CD8-positive, alpha-beta memory T cell (primary cell): ENCODE measurements around the gene C1orf198. TPM values are rescaled to one million over a fixed set of nuclear protein-coding genes. Genes with fewer than 3 reads are reported as not detected.
A peak's percentile ranks its signal among the peaks of the same experiment; 100 is the strongest.

ENCODE experiments used
- CTCF ChIA-PET: fragments of 350-600 bp; sonication (Branson Sonifier 250); formaldehyde crosslinking; loops from one replicate; lab custom pipeline; 2021; ENCODE audit warnings: antibody characterized with exemption; lab: Charles Lee
- POLR2A ChIA-PET: fragments of 350-600 bp; sonication (Branson Sonifier 250); formaldehyde crosslinking; loops from one replicate; lab custom pipeline; 2021; ENCODE audit warnings: antibody characterized with exemption; lab: Charles Lee
- DNase-seq, 5 donors: peaks; one replicate each; pipeline versions ENCODE4 v3.0.0 to v3.0.0-alpha.2; 2020 to 2022; ENCODE audit warnings: mixed read lengths in 1 of 5
- H3K27ac ChIP-seq: one replicate; pipeline ENCODE4 v1.7.0; 2013; ENCODE audit warnings: low read depth, mild to moderate bottlenecking, low read length, moderate library complexity
- H3K27me3 ChIP-seq: 2 replicates; pipeline ENCODE4 v1.7.0; 2013; ENCODE audit warnings: low read length, mild to moderate bottlenecking; ENCODE audit not compliant: insufficient read depth, poor library complexity, severe bottlenecking
- H3K36me3 ChIP-seq: 2 replicates; pipeline ENCODE4 v1.7.0; 2013; ENCODE audit warnings: mild to moderate bottlenecking, low read length, moderate library complexity; ENCODE audit not compliant: insufficient read depth
- H3K4me1 ChIP-seq: 2 replicates; pipeline ENCODE4 v1.7.0; 2013; ENCODE audit warnings: mild to moderate bottlenecking, low read length, moderate library complexity; ENCODE audit not compliant: insufficient read depth
- H3K4me3 ChIP-seq: 2 replicates; pipeline ENCODE4 v1.7.0; 2013; ENCODE audit warnings: mild to moderate bottlenecking, low read length
- H3K9me3 ChIP-seq: 2 replicates; pipeline ENCODE4 v1.7.0; 2013; ENCODE audit warnings: mild to moderate bottlenecking, low read length
- H3K27ac Mint-ChIP-seq, 8 donors: one replicate each; pipeline ENCODE4 v1.8.0; 2020 to 2021; ENCODE audit warnings: mixed read lengths in 8 of 8, mild to moderate bottlenecking in 6 of 8, inconsistent platforms in 3 of 8, moderate library complexity in 3 of 8
- H3K27me3 Mint-ChIP-seq, 2 donors: one replicate each; pipeline ENCODE4 v1.8.0; 2020 to 2021; ENCODE audit warnings: mixed read lengths in 2 of 2, mild to moderate bottlenecking in 1 of 2, moderate library complexity in 1 of 2
- H3K36me3 Mint-ChIP-seq, 3 donors: one replicate each; pipeline ENCODE4 v1.8.0; 2020 to 2021; ENCODE audit warnings: mixed read lengths in 3 of 3, inconsistent platforms in 1 of 3, mild to moderate bottlenecking in 1 of 3
- H3K4me1 Mint-ChIP-seq, 3 donors: one replicate each; pipeline ENCODE4 v1.8.0; 2020 to 2021; ENCODE audit warnings: mixed read lengths in 3 of 3, inconsistent platforms in 1 of 3, mild to moderate bottlenecking in 1 of 3
- H3K4me3 Mint-ChIP-seq, 7 donors: one replicate each; pipeline ENCODE4 v1.8.0; 2020 to 2021; ENCODE audit warnings: mixed read lengths in 7 of 7, mild to moderate bottlenecking in 6 of 7, moderate library complexity in 4 of 7, inconsistent platforms in 2 of 7
- H3K9me3 Mint-ChIP-seq, 5 donors: one replicate each; pipeline ENCODE4 v1.8.0; 2020 to 2022; ENCODE audit warnings: mixed read lengths in 5 of 5, mild to moderate bottlenecking in 3 of 5, moderate library complexity in 2 of 5, inconsistent platforms in 1 of 5
- polyA plus RNA-seq: library from polyadenylated mRNA; unstranded; fragments of 300-500 nt; fragmentation: Illumina TruSeq; gene quantifications from one replicate; pipeline ENCODE4 v1.2.3, GENCODE V29; 2021
- total RNA-seq, 2 experiments: library from RNA; stranded (reverse); gene quantifications; one replicate each; pipeline ENCODE4 v1.2.3, GENCODE V29; 2021

The C1orf198 gene
- total and polyA plus RNA-seq, 3 experiments from 2014 or later, result 5.7 to 7.2 (median 5.9) TPM

DNA sequence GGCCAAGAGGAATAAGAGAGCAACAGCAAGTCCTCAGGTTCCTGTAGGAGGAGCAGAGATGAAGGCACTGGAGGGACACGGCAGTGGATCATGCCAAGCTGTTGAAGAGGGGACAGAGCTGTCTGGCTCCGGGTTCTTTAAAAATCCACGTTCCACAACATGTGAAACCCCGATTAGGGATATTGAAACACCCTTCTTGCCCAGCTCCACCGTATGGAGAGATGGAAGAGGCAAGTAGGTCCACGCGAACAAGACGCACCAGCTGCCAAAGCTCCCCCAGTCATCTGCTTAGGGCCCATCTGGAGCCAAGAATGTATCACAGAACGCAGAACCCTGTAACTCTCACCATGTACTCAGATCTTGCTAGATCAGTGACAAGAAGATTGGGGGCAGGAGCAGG, 3.9 kb downstream of the C1orf198 start:
- H3K27ac Mint-ChIP-seq, result no peak overlapping the region
- ChIA-PET CTCF (no interaction called here), POLR2A (no interaction called here)
- Histone ChIP-seq H3K36me3 (no peaks in the 10 kb centered on the region), H3K27ac (no peak overlapping the region), H3K9me3 (no peaks in the 10 kb centered on the region), H3K4me3 (no peak overlapping the region), H3K27me3 (no peaks in the 10 kb centered on the region), H3K4me1 (peaks cover 13% of the 10 kb centered on the region)
- H3K27me3 Mint-ChIP-seq, result peaks cover 2 to 3% of the 10 kb centered on the region in 2 donors
- H3K4me3 Mint-ChIP-seq, result peak overlapping the region in 1 of 7 donors; percentile 13
- no peak for DNase-seq
- H3K36me3 Mint-ChIP-seq, result peaks cover 0 to 5% (median 3%) of the 10 kb centered on the region in 3 donors
- H3K9me3 Mint-ChIP-seq, result no peaks in the 10 kb centered on the region
- H3K4me1 Mint-ChIP-seq, result peaks cover 11 to 25% (median 14%) of the 10 kb centered on the region in 3 donors

DNA sequence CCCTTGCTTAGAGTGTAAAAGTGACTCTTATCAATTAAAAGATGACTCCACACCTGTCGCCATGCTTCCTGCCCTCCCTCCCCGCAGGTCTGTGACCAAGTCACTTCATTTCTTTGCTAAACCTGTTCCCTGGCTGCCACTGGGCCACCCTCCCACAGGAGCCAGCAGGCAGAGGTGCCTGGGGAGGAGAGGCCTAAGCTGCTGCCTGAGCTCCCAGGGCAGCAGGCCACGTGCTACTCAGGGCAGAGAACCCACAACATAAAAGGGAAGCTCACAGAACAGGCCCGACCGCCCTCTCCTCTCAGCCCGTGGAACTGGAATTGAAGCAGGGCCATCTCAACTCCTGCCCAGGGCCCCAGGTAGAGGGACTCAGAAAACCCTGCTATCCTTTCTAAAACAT, 4.9 kb downstream of the C1orf198 start:
- Mint-ChIP-seq H3K27me3 (peaks cover 0 to 2% of the 10 kb centered on the region in 2 donors), H3K4me3 (no peak overlapping the region), H3K36me3 (peaks cover 0 to 4% (median 3%) of the 10 kb centered on the region in 3 donors), H3K27ac (no peak overlapping the region), H3K4me1 (peaks cover 11 to 19% (median 11%) of the 10 kb centered on the region in 3 donors), H3K9me3 (no peaks in the 10 kb centered on the region)
- POLR2A ChIA-PET, result no interaction called here
- Histone ChIP-seq H3K36me3 (no peaks in the 10 kb centered on the region), H3K27ac (no peak overlapping the region), H3K4me1 (peaks cover 9% of the 10 kb centered on the region), H3K9me3 (no peaks in the 10 kb centered on the region), H3K27me3 (no peaks in the 10 kb centered on the region), H3K4me3 (no peak overlapping the region)
- CTCF ChIA-PET, result no interaction called here
- no peak for DNase-seq

DNA sequence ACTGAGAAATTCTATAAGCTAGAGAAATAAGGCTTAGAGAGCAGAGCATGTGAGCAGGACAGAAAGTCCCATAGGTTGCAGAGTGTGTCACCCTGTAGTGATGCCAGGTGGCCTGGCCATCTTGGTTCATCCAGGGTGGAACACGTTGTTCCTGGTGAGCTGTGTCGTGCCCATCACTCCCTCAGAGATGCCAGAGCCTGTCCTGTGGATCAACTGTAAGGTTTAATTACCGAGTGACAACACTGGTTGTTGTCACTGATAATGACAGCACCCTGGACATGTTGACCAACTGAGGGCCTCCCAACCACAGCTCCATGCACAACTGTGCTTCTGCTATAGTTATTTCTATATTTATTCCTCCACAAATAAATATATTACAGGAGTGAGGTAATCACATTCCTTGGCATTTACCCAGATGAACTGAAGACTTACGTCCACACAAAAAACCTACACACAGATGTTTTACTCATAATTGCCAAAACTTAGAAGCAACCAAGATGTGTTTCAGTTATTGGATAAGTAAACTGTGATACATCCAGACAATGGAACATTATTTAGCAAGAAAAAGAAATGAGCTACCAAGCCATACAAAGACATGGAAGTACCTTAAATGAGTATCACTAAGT, 6.2 kb downstream of the C1orf198 start:
- no peak for DNase-seq
- POLR2A ChIA-PET, result no interaction called here
- no peak overlapping the region for H3K27ac ChIP-seq
- H3K9me3 Mint-ChIP-seq, result no peaks in the 10 kb centered on the region
- CTCF ChIA-PET, result no interaction called here
- H3K4me3 Mint-ChIP-seq, result no peak overlapping the region
- peaks cover 0 to 3% (median 0%) of the 10 kb centered on the region in 3 donors for H3K36me3 Mint-ChIP-seq
- no peak overlapping the region for H3K4me3 ChIP-seq
- peaks cover 2% of the 10 kb centered on the region for H3K4me1 ChIP-seq
- no peaks in the 10 kb centered on the region for H3K9me3 ChIP-seq
- H3K27me3 Mint-ChIP-seq, result no peaks in the 10 kb centered on the region
- no peaks in the 10 kb centered on the region for H3K27me3 ChIP-seq
- H3K36me3 ChIP-seq, result no peaks in the 10 kb centered on the region
- H3K4me1 Mint-ChIP-seq, result peaks cover 4 to 12% (median 5%) of the 10 kb centered on the region in 3 donors
- no peak overlapping the region for H3K27ac Mint-ChIP-seq

DNA sequence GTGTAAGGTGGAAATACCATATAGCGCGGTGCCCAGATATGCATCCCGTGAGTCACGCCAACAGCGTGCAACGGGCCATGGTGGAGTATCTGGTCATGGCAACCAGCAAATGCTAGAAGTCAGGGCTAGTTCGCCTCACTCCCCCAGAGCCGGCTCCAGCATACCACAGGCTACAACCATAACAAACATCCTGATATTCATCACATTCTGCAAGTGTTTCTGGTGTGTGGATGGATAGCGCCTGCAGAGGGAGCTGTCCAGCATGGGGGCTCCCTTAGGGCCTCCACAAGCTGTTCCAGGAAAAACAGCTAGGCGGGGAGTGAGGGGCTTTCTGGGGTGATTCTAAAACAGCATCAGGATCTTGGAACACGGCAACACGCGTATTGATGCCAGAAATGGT, 6.8 kb downstream of the C1orf198 start:
- H3K27ac Mint-ChIP-seq, result no peak overlapping the region
- Histone ChIP-seq H3K27me3 (no peaks in the 10 kb centered on the region), H3K4me3 (no peak overlapping the region), H3K9me3 (no peaks in the 10 kb centered on the region), H3K27ac (no peak overlapping the region), H3K4me1 (no peaks in the 10 kb centered on the region), H3K36me3 (no peaks in the 10 kb centered on the region)
- ChIA-PET CTCF (no interaction called here), POLR2A (no interaction called here)
- H3K36me3 Mint-ChIP-seq, result peaks cover 0 to 3% (median 0%) of the 10 kb centered on the region in 3 donors
- DNase-seq, result no peak
- peaks cover 0 to 1% of the 10 kb centered on the region in 2 donors for H3K27me3 Mint-ChIP-seq
- peaks cover 0 to 6% (median 2%) of the 10 kb centered on the region in 3 donors for H3K4me1 Mint-ChIP-seq
- no peaks in the 10 kb centered on the region for H3K9me3 Mint-ChIP-seq
- H3K4me3 Mint-ChIP-seq, result no peak overlapping the region

DNA sequence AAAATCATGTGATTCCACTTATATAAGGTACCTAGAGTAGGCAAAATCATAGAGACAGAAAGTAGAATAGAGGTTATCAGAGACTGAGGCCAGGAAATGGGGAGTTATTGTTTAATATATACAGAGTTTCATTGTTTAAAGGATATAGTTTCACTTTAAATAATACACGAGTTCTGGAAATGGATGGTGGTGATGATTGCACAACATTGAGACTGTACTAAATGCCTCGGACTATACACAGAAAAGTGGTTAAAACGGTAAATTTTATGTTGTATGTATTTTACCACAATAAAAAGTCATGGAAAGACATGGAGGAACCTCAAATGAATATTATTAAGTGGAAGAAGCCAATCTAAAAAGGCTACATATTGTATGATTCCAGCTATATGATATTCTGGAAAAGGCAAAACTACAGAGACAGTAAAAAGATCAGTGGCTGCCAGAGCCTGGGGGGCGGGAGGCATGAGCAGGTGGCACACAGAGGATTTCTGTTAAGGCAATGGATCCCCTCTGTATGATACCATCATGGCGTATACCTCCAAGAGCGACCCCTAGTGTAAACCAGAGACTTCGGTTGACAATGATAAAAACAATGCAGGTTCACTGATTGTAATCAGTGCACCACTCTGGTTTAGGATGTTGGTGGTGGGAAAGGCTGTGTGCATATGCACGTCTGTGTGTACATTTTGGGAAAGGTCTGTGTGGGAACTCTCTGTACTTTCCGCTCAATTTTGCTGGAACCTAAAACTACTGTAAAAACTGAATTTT, 7.5 kb downstream of the C1orf198 start:
- H3K9me3 ChIP-seq, result no peaks in the 10 kb centered on the region
- H3K27me3 ChIP-seq, result no peaks in the 10 kb centered on the region
- no peak for DNase-seq
- H3K27ac ChIP-seq, result no peak overlapping the region
- no peak overlapping the region for H3K4me3 ChIP-seq
- ChIA-PET POLR2A (no interaction called here), CTCF (no interaction called here)
- no peaks in the 10 kb centered on the region for H3K4me1 ChIP-seq
- no peaks in the 10 kb centered on the region for H3K9me3 Mint-ChIP-seq
- H3K4me3 Mint-ChIP-seq, result no peak overlapping the region
- no peaks in the 10 kb centered on the region for H3K36me3 ChIP-seq
- peaks cover 0 to 5% (median 2%) of the 10 kb centered on the region in 3 donors for H3K4me1 Mint-ChIP-seq
- H3K36me3 Mint-ChIP-seq, result peaks cover 0 to 3% (median 0%) of the 10 kb centered on the region in 3 donors
- H3K27me3 Mint-ChIP-seq, result peaks cover 0 to 1% of the 10 kb centered on the region in 2 donors
- H3K27ac Mint-ChIP-seq, result no peak overlapping the region

DNA sequence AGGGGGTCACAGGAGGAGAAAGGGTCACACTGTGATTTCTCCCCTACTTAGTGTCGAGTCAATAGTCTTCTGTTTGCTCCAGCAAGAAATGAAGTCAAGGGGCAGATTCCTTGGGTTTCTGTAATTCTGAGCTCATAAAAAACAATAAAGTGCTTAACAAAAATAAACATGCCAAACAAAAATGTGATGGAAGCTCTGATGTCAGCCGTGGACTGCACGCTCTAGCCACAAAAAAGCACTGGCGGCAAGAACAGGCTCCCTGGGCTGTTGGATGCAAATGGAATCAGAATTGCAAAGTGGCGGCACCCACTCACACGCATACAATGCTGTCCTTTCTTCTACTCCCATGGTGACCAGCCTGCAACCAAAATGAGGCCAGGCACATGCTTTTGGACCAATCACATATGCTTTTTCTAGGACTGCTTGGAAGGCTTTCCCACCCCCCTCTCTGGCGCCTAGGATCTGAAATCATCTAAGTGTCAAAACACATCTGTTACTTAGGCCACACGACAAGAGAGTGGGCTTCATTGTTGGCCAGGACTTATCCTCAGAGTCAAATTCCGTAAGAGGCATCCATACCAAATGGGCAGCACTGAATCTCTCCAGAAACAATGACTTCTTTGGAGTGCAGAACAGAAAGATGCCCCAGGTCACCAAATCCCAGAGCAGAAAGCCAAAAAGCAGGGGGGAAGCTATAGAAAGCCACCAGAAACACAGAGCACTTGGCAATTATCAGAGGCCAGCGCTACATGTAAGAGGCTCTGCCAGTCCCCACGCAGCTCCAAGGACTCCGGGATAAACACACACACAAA, 9.2 kb downstream of the C1orf198 start:
- CTCF ChIA-PET, result interaction anchor here (1.0 kb wide), 1 partner anchor 8 kb away, joined by 3 read pairs; no protein-coding TSS in a partner anchor
- no peak overlapping the region for H3K27ac Mint-ChIP-seq

DNA sequence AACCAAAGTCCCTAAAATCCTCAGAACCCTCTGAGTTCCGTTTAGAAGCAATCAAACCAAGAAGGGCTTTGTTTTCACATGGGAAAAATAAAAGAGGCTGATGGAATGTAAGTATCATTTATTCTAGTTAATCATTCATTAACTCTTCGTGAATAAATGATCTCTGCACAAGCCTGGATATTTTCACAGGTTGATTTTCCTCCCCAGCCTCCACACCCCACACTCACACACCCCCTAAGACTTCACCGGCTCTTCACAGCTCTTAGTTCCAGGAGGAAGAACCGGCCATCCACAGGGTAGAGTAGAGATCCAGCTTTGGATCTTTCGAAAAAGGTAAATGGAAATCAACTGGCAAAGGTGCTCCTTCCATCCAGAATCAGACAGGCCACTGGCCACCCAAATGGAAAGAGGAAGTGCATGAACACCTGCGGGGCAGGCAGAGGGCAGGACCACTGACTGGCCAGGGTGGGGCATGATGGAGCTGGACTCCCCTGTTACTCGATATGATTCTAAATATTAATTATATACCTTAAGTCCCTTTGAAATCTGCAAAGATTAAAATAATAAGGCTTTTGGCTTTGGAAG, 10.0 kb downstream of the C1orf198 start:
- ChIA-PET CTCF (interaction anchor here (1.0 kb wide), 1 partner anchor 9 kb away, joined by 3 read pairs; no protein-coding TSS in a partner anchor), POLR2A (no interaction called here)
- no peak overlapping the region for H3K27ac Mint-ChIP-seq
- DNase-seq, result no peak
- H3K4me3 Mint-ChIP-seq, result no peak overlapping the region
- peaks cover 0 to 1% of the 10 kb centered on the region in 2 donors for H3K27me3 Mint-ChIP-seq
- peaks cover 0 to 4% (median under 1%) of the 10 kb centered on the region in 3 donors for H3K4me1 Mint-ChIP-seq
- Histone ChIP-seq H3K4me3 (no peak overlapping the region), H3K27me3 (no peaks in the 10 kb centered on the region), H3K36me3 (no peaks in the 10 kb centered on the region), H3K27ac (no peak overlapping the region), H3K4me1 (no peaks in the 10 kb centered on the region), H3K9me3 (no peaks in the 10 kb centered on the region)
- H3K36me3 Mint-ChIP-seq, result no peaks in the 10 kb centered on the region
- H3K9me3 Mint-ChIP-seq, result no peaks in the 10 kb centered on the region

More for the DNA sequence above, 9.2 kb downstream of the C1orf198 start:
- Mint-ChIP-seq H3K36me3 (peaks cover 0 to 1% (median 0%) of the 10 kb centered on the region in 3 donors), H3K4me3 (no peak overlapping the region), H3K27me3 (peaks cover 0 to 1% of the 10 kb centered on the region in 2 donors), H3K9me3 (no peaks in the 10 kb centered on the region), H3K4me1 (peaks cover 0 to 5% (median 2%) of the 10 kb centered on the region in 3 donors)
- no peaks in the 10 kb centered on the region for H3K9me3 ChIP-seq
- POLR2A ChIA-PET, result no interaction called here
- no peaks in the 10 kb centered on the region for H3K36me3 ChIP-seq
- H3K4me3 ChIP-seq, result no peak overlapping the region
- no peak overlapping the region for H3K27ac ChIP-seq
- no peaks in the 10 kb centered on the region for H3K4me1 ChIP-seq
- no peaks in the 10 kb centered on the region for H3K27me3 ChIP-seq
- DNase-seq, result no peak
